GM12875 (cell line): Measurements from ENCODE around the gene ARMCX1.
"Not testable (repeated sequence)": the region's sequence is repeated elsewhere in the genome, so short reads cannot be mapped to it uniquely, and the experiment has no call there.

Experiments used
- H3K4me3 ChIP-seq: one replicate; pipeline ENCODE4 v1.5.1; 2011; ENCODE audit warnings: low read depth, low read length, control low read depth
- TF ChIP-seq, protein P1 (sequence below): IDR thresholded peaks from 2 replicates; pipeline ENCODE4 v1.5.1; 2011; ENCODE audit warnings: low read depth, mild to moderate bottlenecking, control low read depth, inconsistent platforms, low read length, moderate library complexity, borderline replicate concordance; ENCODE audit not compliant: insufficient read depth

Gene ARMCX1

DNA sequence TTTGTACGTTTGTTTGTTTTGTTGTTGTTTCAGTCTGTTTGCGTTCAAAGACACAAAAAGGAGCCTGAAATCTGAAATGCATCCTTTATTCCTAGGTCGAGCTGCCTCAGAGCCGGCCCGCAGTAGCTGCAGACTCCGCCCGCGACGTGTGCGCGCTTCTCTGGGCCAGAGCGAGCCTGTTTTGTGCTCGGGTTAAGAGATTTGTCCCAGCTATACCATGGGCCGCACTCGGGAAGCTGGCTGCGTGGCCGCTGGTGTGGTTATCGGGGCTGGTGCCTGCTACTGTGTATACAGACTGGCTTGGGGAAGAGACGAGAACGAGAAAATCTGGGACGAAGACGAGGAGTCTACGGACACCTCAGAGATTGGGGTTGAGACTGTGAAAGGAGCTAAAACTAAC, 2.4 kb downstream of the ARMCX1 start:
- H3K4me3 ChIP-seq = no peak overlapping the region
- TF ChIP-seq, protein P1, sequence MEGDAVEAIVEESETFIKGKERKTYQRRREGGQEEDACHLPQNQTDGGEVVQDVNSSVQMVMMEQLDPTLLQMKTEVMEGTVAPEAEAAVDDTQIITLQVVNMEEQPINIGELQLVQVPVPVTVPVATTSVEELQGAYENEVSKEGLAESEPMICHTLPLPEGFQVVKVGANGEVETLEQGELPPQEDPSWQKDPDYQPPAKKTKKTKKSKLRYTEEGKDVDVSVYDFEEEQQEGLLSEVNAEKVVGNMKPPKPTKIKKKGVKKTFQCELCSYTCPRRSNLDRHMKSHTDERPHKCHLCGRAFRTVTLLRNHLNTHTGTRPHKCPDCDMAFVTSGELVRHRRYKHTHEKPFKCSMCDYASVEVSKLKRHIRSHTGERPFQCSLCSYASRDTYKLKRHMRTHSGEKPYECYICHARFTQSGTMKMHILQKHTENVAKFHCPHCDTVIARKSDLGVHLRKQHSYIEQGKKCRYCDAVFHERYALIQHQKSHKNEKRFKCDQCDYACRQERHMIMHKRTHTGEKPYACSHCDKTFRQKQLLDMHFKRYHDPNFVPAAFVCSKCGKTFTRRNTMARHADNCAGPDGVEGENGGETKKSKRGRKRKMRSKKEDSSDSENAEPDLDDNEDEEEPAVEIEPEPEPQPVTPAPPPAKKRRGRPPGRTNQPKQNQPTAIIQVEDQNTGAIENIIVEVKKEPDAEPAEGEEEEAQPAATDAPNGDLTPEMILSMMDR = no peak

DNA sequence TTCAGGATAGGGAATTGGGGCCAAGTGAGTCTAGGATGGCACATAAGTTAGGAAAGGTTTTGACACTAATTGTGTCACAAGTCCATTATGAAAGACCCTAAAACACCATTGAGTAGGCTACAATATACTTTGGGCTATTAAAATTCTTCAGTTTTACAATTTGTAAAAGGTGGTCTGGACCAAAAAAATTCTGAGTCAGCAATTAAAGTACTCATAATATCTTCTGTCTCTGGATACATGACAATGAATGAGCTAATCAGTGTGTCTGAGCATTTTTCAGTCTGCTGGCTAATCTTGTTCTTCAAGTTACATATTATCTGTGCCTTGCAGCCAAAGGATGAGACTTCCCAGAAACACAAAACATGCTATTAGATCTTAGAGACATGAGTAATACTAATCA, 14.3 kb downstream of the ARMCX1 start:
- TF ChIP-seq, protein P1 = no peak
- H3K4me3 ChIP-seq = no peak overlapping the region

DNA sequence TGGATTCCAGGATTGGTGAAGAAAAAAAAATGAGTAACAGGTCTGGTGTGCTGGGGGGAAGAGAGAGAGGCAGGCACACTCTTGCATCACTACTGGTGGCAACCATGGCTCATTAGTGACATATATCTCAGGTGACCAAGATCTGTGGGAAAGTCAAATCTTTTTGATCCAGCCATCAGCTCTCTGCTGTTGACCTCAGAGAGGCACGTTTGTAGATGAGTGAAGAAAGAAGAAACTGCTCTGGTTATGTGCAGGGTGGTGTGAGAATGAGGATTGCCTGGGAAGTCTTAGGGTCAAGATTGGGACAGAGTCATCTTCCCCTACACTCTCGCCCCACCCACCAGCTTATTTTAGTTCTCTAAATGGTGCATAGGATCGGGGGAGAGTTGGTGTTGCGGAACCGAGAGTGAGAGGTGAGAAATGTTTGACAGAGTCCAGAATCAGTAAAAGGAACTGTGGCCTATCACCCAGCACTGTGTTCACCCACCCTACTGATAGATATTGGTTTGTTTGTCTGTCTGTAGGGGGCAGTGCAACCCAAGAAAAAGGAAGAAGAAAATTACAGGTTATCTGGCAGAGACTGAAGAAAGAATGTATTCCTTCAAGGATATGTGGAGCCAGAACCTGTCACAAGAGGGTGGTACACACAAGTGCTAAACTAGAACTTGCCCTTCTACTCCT, 45.5 kb downstream of the ARMCX1 start:
- TF ChIP-seq, protein P1 = peak; percentile 45; the same call in 1 of the 2 replicates
- no peak overlapping the region for H3K4me3 ChIP-seq

DNA sequence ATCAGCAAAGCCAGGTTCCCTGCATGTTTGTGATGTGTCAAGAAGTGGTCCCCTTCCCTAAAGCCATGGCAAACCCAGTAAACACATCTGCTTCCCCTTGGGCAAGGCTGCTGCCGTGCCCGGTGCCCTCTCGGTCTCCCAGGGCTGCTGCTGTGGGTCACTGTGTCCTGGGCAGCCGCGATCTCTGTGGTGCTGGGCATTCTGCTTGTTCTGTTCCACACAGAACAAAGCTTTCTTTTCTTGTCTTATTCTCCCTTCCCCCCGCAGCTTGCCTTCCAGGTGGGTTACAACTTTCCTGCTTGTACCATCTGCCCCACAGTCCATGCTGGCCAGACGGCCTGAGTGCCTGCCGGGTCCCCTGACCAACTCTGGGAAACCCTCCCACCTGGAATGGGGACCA, 49.2 kb downstream of the ARMCX1 start:
- H3K4me3 ChIP-seq = not testable (repeated sequence)

DNA sequence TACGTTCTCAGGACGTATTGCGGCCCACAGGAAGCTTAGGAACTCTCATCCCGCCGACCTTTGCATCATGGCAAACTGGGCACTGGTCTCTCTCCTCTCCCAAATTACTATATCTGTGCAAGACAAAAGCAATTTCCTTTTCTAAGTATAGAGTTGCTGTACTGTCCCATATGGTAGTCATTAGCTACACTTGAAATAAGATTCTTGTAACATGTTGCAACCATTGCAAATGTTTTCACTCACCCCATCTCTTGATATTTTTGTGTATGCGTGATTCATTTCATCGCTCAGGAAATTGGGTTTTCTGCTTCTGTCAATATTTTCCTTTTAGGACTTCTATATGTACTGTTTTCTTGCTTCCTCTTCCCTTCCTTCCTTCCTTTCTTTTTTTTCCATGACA, 51.7 kb downstream of the ARMCX1 start:
- TF ChIP-seq, protein P1 = no peak
- H3K4me3 ChIP-seq = no peak overlapping the region
